ENCODE data around the gene CMPK1.

The CMPK1 gene

GRCh38 chr1:47399138-47399845 lies 65.7 kb downstream of the CMPK1 start:
- DNase-seq: no peak

- DNase-seq: no peak
These were observed 66.2 kb downstream of the CMPK1 start for GRCh38 chr1:47399846-47400155.

GRCh38 chr1:47401761-47402160 lies 68.2 kb downstream of the CMPK1 start:
- no peak for DNase-seq

GRCh38 chr1:47402591-47402990 lies 69.0 kb downstream of the CMPK1 start:
- no peak for DNase-seq

- DNase-seq: no peak
These were observed 69.8 kb downstream of the CMPK1 start for GRCh38 chr1:47403321-47403910.

- DNase-seq: no peak
These were observed 72.1 kb downstream of the CMPK1 start for GRCh38 chr1:47405697-47406096.

GRCh38 chr1:47406966-47407365 lies 73.4 kb downstream of the CMPK1 start:
- no peak for DNase-seq

- DNase-seq: no peak
These were observed 73.9 kb downstream of the CMPK1 start for GRCh38 chr1:47407481-47407880.

- DNase-seq: no peak
These were observed 75.9 kb downstream of the CMPK1 start for GRCh38 chr1:47409311-47410067.

GRCh38 chr1:47410068-47410455 lies 76.5 kb downstream of the CMPK1 start:
- DNase-seq: no peak

- no peak for DNase-seq
These were observed 77.8 kb downstream of the CMPK1 start for GRCh38 chr1:47411436-47411835.

GRCh38 chr1:47412437-47412836 lies 78.8 kb downstream of the CMPK1 start:
- DNase-seq: no peak

GRCh38 chr1:47415728-47416318 lies 82.2 kb downstream of the CMPK1 start, which contains the start of gene FOXE3:
TSS of gene FOXE3 (plus strand) at chr1:47416285. CDS start at chr1:47416316, 31 bp downstream.
- DNase-seq: no peak

GRCh38 chr1:47416319-47417169 lies 83.0 kb downstream of the CMPK1 start:
- no peak for DNase-seq

GRCh38 chr1:47417170-47418044 lies 83.8 kb downstream of the CMPK1 start:
- no peak for DNase-seq

- DNase-seq: no peak
These were observed 84.5 kb downstream of the CMPK1 start for GRCh38 chr1:47418122-47418521.

GRCh38 chr1:47418681-47419325 lies 85.2 kb downstream of the CMPK1 start:
- no peak for DNase-seq

- DNase-seq: no peak
These were observed 87.0 kb downstream of the CMPK1 start for GRCh38 chr1:47420547-47420946.

GRCh38 chr1:47423872-47424271 lies 90.3 kb downstream of the CMPK1 start:
- no peak for DNase-seq

GRCh38 chr1:47424336-47424982 lies 90.9 kb downstream of the CMPK1 start:
- peak; percentile 25 for DNase-seq

All from NCI-H526 treated with DMSO at 0.1 percent for 48 hours (cell line).